ENCODE results near the gene ARL4A.
A peak's percentile ranks its signal among the peaks of the same experiment; 100 is the strongest.

The ARL4A gene

DNA sequence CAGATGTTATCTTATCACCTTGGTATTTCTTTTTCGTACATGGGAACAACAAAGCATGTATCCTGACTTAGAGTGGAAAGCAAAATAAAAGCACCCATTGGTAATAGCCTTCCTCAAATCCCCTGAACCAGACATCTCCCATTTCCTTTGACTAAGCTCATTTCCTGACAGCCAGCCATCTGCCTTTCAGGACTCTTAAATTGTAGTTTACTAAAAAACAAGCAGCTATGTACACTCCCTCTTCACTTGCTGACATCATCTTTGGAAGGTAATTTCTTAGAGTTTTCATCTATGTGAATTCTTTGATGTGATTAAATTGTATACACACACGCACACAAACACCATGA lies 40.7 kb downstream of the ARL4A start (continued):
- TF ChIP-seq OSR1 (CRISPR knock-in tag; IDR thresholded peaks at IDR 0.05) (no peak), TOX (CRISPR knock-in tag; IDR thresholded peaks at IDR 0.05; ENCODE audit: borderline replicate concordance) (no peak), ZC3H10 (CRISPR knock-in tag; IDR thresholded peaks at IDR 0.05) (no peak), TCF4 (CRISPR knock-in tag; IDR thresholded peaks at IDR 0.05; ENCODE audit: borderline replicate concordance) (no peak)

DNA sequence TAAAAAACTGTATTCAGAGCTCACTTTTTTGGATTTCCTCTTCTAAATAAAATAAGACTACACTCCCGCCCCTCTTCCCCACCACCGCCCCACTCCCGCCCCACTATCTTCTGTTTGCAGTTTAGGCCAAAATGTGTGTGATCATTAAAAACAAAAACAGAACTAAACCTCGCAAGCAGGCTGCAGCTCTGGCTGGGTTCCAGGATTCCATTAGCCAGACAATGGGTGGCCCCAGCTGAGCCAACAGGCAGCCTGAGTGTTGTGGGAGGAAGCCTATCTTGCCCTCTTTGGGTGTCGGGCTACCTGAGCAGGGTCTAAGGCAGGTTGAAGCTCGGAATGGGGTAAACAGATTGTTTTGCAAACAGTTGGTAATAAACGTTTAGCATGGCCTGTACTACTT lies 41.7 kb downstream of the ARL4A start:
- no peak for TF ChIP-seq TCF4 (CRISPR knock-in tag; IDR thresholded peaks at IDR 0.05; ENCODE audit: borderline replicate concordance)
- no peak for TF ChIP-seq ESRRG (CRISPR knock-in tag; IDR thresholded peaks at IDR 0.05)
- no peak for TF ChIP-seq POU6F1 (CRISPR knock-in tag; IDR thresholded peaks at IDR 0.05; ENCODE audit: borderline replicate concordance, low read depth)
- TF ChIP-seq, protein P1, sequence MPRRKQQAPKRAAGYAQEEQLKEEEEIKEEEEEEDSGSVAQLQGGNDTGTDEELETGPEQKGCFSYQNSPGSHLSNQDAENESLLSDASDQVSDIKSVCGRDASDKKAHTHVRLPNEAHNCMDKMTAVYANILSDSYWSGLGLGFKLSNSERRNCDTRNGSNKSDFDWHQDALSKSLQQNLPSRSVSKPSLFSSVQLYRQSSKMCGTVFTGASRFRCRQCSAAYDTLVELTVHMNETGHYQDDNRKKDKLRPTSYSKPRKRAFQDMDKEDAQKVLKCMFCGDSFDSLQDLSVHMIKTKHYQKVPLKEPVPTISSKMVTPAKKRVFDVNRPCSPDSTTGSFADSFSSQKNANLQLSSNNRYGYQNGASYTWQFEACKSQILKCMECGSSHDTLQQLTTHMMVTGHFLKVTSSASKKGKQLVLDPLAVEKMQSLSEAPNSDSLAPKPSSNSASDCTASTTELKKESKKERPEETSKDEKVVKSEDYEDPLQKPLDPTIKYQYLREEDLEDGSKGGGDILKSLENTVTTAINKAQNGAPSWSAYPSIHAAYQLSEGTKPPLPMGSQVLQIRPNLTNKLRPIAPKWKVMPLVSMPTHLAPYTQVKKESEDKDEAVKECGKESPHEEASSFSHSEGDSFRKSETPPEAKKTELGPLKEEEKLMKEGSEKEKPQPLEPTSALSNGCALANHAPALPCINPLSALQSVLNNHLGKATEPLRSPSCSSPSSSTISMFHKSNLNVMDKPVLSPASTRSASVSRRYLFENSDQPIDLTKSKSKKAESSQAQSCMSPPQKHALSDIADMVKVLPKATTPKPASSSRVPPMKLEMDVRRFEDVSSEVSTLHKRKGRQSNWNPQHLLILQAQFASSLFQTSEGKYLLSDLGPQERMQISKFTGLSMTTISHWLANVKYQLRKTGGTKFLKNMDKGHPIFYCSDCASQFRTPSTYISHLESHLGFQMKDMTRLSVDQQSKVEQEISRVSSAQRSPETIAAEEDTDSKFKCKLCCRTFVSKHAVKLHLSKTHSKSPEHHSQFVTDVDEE (CRISPR knock-in tag; IDR thresholded peaks at IDR 0.05), result 0 out of 2 replicates have a peak, but pooled peaks have one; percentile 22
- TF ChIP-seq CREB5 (CRISPR knock-in tag; IDR thresholded peaks at IDR 0.05; ENCODE audit: low read depth), result no peak
- no peak for TF ChIP-seq CSDC2 (CRISPR knock-in tag; IDR thresholded peaks at IDR 0.05)
- no peak for TF ChIP-seq ISL1 (CRISPR knock-in tag; IDR thresholded peaks at IDR 0.05)
- no peak for TF ChIP-seq ZNF8 (CRISPR knock-in tag; IDR thresholded peaks at IDR 0.05)
- ATAC-seq, result peak; percentile 64

- TF ChIP-seq ZFP3 (CRISPR knock-in tag; IDR thresholded peaks at IDR 0.05) (no peak), CSDC2 (CRISPR knock-in tag; IDR thresholded peaks at IDR 0.05) (no peak), GLIS3 (CRISPR knock-in tag; IDR thresholded peaks at IDR 0.05) (no peak), ZFP30 (CRISPR knock-in tag; IDR thresholded peaks at IDR 0.05) (no peak), SNAI2 (CRISPR knock-in tag; IDR thresholded peaks at IDR 0.05) (no peak), CREB5 (CRISPR knock-in tag; IDR thresholded peaks at IDR 0.05; ENCODE audit: low read depth) (no peak), RARB (CRISPR knock-in tag; IDR thresholded peaks at IDR 0.05) (no peak), TCF4 (CRISPR knock-in tag; IDR thresholded peaks at IDR 0.05; ENCODE audit: borderline replicate concordance) (no peak), ARNTL (CRISPR knock-in tag; IDR thresholded peaks at IDR 0.05; ENCODE audit: borderline replicate concordance, low read depth) (no peak), PPARA (CRISPR knock-in tag; IDR thresholded peaks at IDR 0.05; ENCODE audit: borderline replicate concordance) (no peak), ZC3H10 (CRISPR knock-in tag; IDR thresholded peaks at IDR 0.05) (no peak), BACH2 (CRISPR knock-in tag; IDR thresholded peaks at IDR 0.05; ENCODE audit: borderline replicate concordance) (no peak)
- TF ChIP-seq, protein P1 (CRISPR knock-in tag; IDR thresholded peaks at IDR 0.05), result no peak
- TF ChIP-seq, protein P2, sequence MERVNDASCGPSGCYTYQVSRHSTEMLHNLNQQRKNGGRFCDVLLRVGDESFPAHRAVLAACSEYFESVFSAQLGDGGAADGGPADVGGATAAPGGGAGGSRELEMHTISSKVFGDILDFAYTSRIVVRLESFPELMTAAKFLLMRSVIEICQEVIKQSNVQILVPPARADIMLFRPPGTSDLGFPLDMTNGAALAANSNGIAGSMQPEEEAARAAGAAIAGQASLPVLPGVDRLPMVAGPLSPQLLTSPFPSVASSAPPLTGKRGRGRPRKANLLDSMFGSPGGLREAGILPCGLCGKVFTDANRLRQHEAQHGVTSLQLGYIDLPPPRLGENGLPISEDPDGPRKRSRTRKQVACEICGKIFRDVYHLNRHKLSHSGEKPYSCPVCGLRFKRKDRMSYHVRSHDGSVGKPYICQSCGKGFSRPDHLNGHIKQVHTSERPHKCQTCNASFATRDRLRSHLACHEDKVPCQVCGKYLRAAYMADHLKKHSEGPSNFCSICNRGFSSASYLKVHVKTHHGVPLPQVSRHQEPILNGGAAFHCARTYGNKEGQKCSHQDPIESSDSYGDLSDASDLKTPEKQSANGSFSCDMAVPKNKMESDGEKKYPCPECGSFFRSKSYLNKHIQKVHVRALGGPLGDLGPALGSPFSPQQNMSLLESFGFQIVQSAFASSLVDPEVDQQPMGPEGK (CRISPR knock-in tag; IDR thresholded peaks at IDR 0.05; ENCODE audit: borderline replicate concordance), result no peak
- no peak for ATAC-seq
Observed at GRCh38 chr7:12730523-12730922, 43.1 kb downstream of the ARL4A start.

All from SK-N-SH treated with all-trans-retinoic acid at 6 μM for 48 hours (cell line).